IPS-15b (cell line): ENCODE data around the gene SLC35G6.
"Not testable (repeated sequence)": the region's sequence is repeated elsewhere in the genome, so short reads cannot be mapped to it uniquely, and the experiment has no call there.

Experiments
- H3K27me3 ChIP-seq: one replicate; pipeline ENCODE4 v1.6.1; 2013; ENCODE audit warnings: low read length; ENCODE audit not compliant: control insufficient read depth, insufficient read depth
- H3K36me3 ChIP-seq: one replicate; pipeline ENCODE4 v1.6.1; 2013; ENCODE audit warnings: low read length; ENCODE audit not compliant: control insufficient read depth, insufficient read depth
- H3K4me1 ChIP-seq: one replicate; pipeline ENCODE4 v1.6.1; 2013; ENCODE audit warnings: mild to moderate bottlenecking, low read length; ENCODE audit not compliant: control insufficient read depth, insufficient read depth
- H3K4me3 ChIP-seq: one replicate; pipeline ENCODE4 v1.5.1; 2013; ENCODE audit warnings: low read depth, low read length
- H3K9ac ChIP-seq: one replicate; pipeline ENCODE4 v1.6.1; 2013; ENCODE audit warnings: low read depth, mild to moderate bottlenecking, low read length
- H3K9me3 ChIP-seq: one replicate; pipeline ENCODE4 v1.6.1; 2013; ENCODE audit warnings: mild to moderate bottlenecking, low read length; ENCODE audit not compliant: control insufficient read depth, insufficient read depth

SLC35G6 gene

GRCh38 chr17:7475764-7476422, 5.4 kb upstream of the SLC35G6 start:
- H3K36me3 ChIP-seq, result no peaks in the 10 kb centered on the region
- H3K27me3 ChIP-seq, result no peaks in the 10 kb centered on the region
- H3K9ac ChIP-seq, result no peak overlapping the region
- H3K4me1 ChIP-seq, result peaks cover 10% of the 10 kb centered on the region
- no peaks in the 10 kb centered on the region for H3K9me3 ChIP-seq
- no peak overlapping the region for H3K4me3 ChIP-seq

GRCh38 chr17:7476494-7476893, 4.8 kb upstream of the SLC35G6 start:
- Histone ChIP-seq H3K27me3 (no peaks in the 10 kb centered on the region), H3K9ac (no peak overlapping the region), H3K36me3 (no peaks in the 10 kb centered on the region), H3K4me3 (no peak overlapping the region), H3K4me1 (peaks cover 10% of the 10 kb centered on the region), H3K9me3 (no peaks in the 10 kb centered on the region)

GRCh38 chr17:7476951-7477350, 4.3 kb upstream of the SLC35G6 start:
- H3K9me3 ChIP-seq, result no peaks in the 10 kb centered on the region
- no peak overlapping the region for H3K4me3 ChIP-seq
- no peaks in the 10 kb centered on the region for H3K27me3 ChIP-seq
- H3K4me1 ChIP-seq, result peaks cover 10% of the 10 kb centered on the region
- H3K36me3 ChIP-seq, result no peaks in the 10 kb centered on the region
- H3K9ac ChIP-seq, result no peak overlapping the region

- H3K4me1 ChIP-seq, result peaks cover 10% of the 10 kb centered on the region
- H3K36me3 ChIP-seq, result no peaks in the 10 kb centered on the region
- H3K27me3 ChIP-seq, result no peaks in the 10 kb centered on the region
- H3K9me3 ChIP-seq, result no peaks in the 10 kb centered on the region
- H3K9ac ChIP-seq, result no peak overlapping the region
- peak overlapping the region; percentile 54 for H3K4me3 ChIP-seq
Observed at GRCh38 chr17:7477392-7478275, 3.6 kb upstream of the SLC35G6 start.

- no peaks in the 10 kb centered on the region for H3K27me3 ChIP-seq
- H3K9me3 ChIP-seq, result no peaks in the 10 kb centered on the region
- no peaks in the 10 kb centered on the region for H3K36me3 ChIP-seq
- H3K4me1 ChIP-seq, result peaks cover 13% of the 10 kb centered on the region
- H3K4me3 ChIP-seq, result peak overlapping the region; percentile 54
- peak overlapping the region; percentile 47 for H3K9ac ChIP-seq
Observed at GRCh38 chr17:7478276-7479212, 2.7 kb upstream of the SLC35G6 start.

- Histone ChIP-seq H3K27me3 (no peaks in the 10 kb centered on the region), H3K36me3 (no peaks in the 10 kb centered on the region), H3K4me1 (peaks cover 13% of the 10 kb centered on the region), H3K4me3 (peak within 1 kb of the TSS; percentile 63), H3K9me3 (no peaks in the 10 kb centered on the region), H3K9ac (peak within 1 kb of the TSS; percentile 47)
Observed at GRCh38 chr17:7479213-7480088, 1.8 kb upstream of the SLC35G6 start, which contains the start of gene ZBTB4. TSS of gene ZBTB4 (minus strand) at chr17:7479631. CDS start at chr17:7466801, 12,830 bp downstream.

GRCh38 chr17:7480089-7480384, 1.2 kb upstream of the SLC35G6 start:
- no peaks in the 10 kb centered on the region for H3K9me3 ChIP-seq
- peaks cover 13% of the 10 kb centered on the region for H3K4me1 ChIP-seq
- H3K27me3 ChIP-seq, result no peaks in the 10 kb centered on the region
- no peak overlapping the region for H3K9ac ChIP-seq
- peak overlapping the region; percentile 63 for H3K4me3 ChIP-seq
- no peaks in the 10 kb centered on the region for H3K36me3 ChIP-seq

GRCh38 chr17:7481842-7482741, 846 bp downstream of the SLC35G6 start:
- H3K4me1 ChIP-seq, H3K9ac ChIP-seq, H3K9me3 ChIP-seq, H3K4me3 ChIP-seq, H3K36me3 ChIP-seq, H3K27me3 ChIP-seq: not testable (repeated sequence)

GRCh38 chr17:7482742-7483088, 1.5 kb downstream of the SLC35G6 start:
- H3K4me1 ChIP-seq, H3K27me3 ChIP-seq, H3K9me3 ChIP-seq, H3K36me3 ChIP-seq: not testable (repeated sequence)
- peak overlapping the region; percentile 97 for H3K9ac ChIP-seq
- H3K4me3 ChIP-seq, result peak overlapping the region; percentile 71

GRCh38 chr17:7483255-7484066, 2.2 kb downstream of the SLC35G6 start:
- Histone ChIP-seq H3K9me3 (no peaks in the 10 kb centered on the region), H3K4me3 (peak overlapping the region; percentile 71), H3K36me3 (peaks cover 2% of the 10 kb centered on the region), H3K27me3 (no peaks in the 10 kb centered on the region), H3K4me1 (peaks cover 3% of the 10 kb centered on the region), H3K9ac (peak overlapping the region; percentile 97)
